B cell (primary cell): Measurements from ENCODE around the gene ASTN1. TPM values are rescaled to one million over a fixed set of nuclear protein-coding genes. Genes with fewer than 3 reads are reported as not detected.

Experiments used
- ATAC-seq: fragments of 200-7000 bp; cut with Tn5 transposase; one replicate; pipeline ENCODE4 v1.10.0; 2021; ENCODE audit warnings: low read depth, mild to moderate bottlenecking, moderate number of reproducible peaks, moderate library complexity
- CTCF ChIA-PET: fragments of 350-600 bp; sonication (Branson Sonifier 250); formaldehyde crosslinking; loops from one replicate; lab custom pipeline; 2021; ENCODE audit warnings: antibody characterized with exemption, inconsistent platforms; lab: Charles Lee
- POLR2A ChIA-PET: fragments of 350-600 bp; sonication (Branson Sonifier 250); formaldehyde crosslinking; loops from one replicate; lab custom pipeline; 2021; ENCODE audit warnings: antibody characterized with exemption; lab: Charles Lee
- DNase-seq: peaks from one replicate; pipeline ENCODE4 v3.0.0; 2013
- H2AFZ ChIP-seq: 2 replicates; pipeline ENCODE4 v1.6.1; 2012; ENCODE audit warnings: mild to moderate bottlenecking, low read depth, low read length; ENCODE audit not compliant: insufficient read depth, poor library complexity, severe bottlenecking
- H3K27ac ChIP-seq, 2 donors: 1 replicate in 1 of 2; 2 replicates in 1 of 2; pipeline ENCODE4 v1.5.1; 2012 to 2013; ENCODE audit warnings: low read length in 2 of 2, mild to moderate bottlenecking in 2 of 2, moderate library complexity in 1 of 2
- H3K27me3 ChIP-seq, 4 experiments: fragments of 200-600 bp in 1 of 4; sonication (generic) in 1 of 4; replicated peaks in 1 of 4; 1 replicate in 2 of 4; 2 replicates in 2 of 4; pipeline versions ENCODE4 v1.6.1 to v1.7.0; 2013 to 2016; ENCODE audit warnings: low read length in 3 of 4, mild to moderate bottlenecking in 2 of 4, mixed read lengths in 1 of 4, moderate library complexity in 1 of 4; ENCODE audit not compliant: insufficient read depth in 4 of 4, control insufficient read depth in 3 of 4; ENCODE audit errors: control extremely low read depth in 1 of 4
- H3K36me3 ChIP-seq, 2 experiments: replicated peaks in 1 of 2; 1 replicate in 1 of 2; 2 replicates in 1 of 2; pipeline versions ENCODE4 v1.6.1 to v1.7.1; 2013; ENCODE audit warnings: low read length in 1 of 2; ENCODE audit not compliant: insufficient read depth in 2 of 2, control insufficient read depth in 1 of 2; ENCODE audit errors: control extremely low read depth in 1 of 2, extremely low read depth in 1 of 2
- H3K4me1 ChIP-seq, 2 donors: fragments of 200-600 bp in 1 of 2; sonication (generic) in 1 of 2; 1 replicate in 1 of 2; 2 replicates in 1 of 2; pipeline versions ENCODE4 v1.5.1 to v1.6.1; 2013 to 2017; ENCODE audit warnings: low read length in 2 of 2; ENCODE audit not compliant: control insufficient read depth in 2 of 2, insufficient read depth in 2 of 2
- H3K4me2 ChIP-seq: replicated peaks from 2 replicates; pipeline ENCODE3; 2012; ENCODE audit warnings: mild to moderate bottlenecking, low read depth, low read length; ENCODE audit not compliant: poor library complexity, severe bottlenecking
- H3K4me3 ChIP-seq, 5 experiments: fragments of 200-600 bp in 1 of 5; sonication (generic) in 1 of 5; 1 replicate in 3 of 5; 2 replicates in 2 of 5; pipeline versions ENCODE4 v1.5.1 to v1.7.0; 2011 to 2016; ENCODE audit warnings: low read length in 4 of 5, mild to moderate bottlenecking in 4 of 5, low read depth in 2 of 5, control low read depth in 1 of 5, moderate library complexity in 1 of 5; ENCODE audit not compliant: insufficient read depth in 1 of 5; ENCODE audit errors: control extremely low read depth in 1 of 5, extremely low read depth in 1 of 5
- H3K79me2 ChIP-seq: fragments of 200-600 bp; sonication (generic); one replicate; pipeline ENCODE4 v1.6.0; 2016; ENCODE audit warnings: low read length; ENCODE audit not compliant: control insufficient read depth, insufficient read depth
- H3K9ac ChIP-seq: fragments of 200-600 bp; sonication (generic); 2 replicates; pipeline ENCODE4 v1.6.1; 2017; ENCODE audit warnings: mild to moderate bottlenecking, low read length, moderate library complexity
- H3K9me3 ChIP-seq, 3 donors: one replicate each; pipeline versions ENCODE4 v1.6.1 to v1.7.1; 2013; ENCODE audit warnings: low read length in 2 of 3; ENCODE audit not compliant: control insufficient read depth in 2 of 3, insufficient read depth in 1 of 3; ENCODE audit errors: control extremely low read depth in 1 of 3
- H4K20me1 ChIP-seq: 2 replicates; pipeline ENCODE4 v1.6.0; 2012; ENCODE audit warnings: mild to moderate bottlenecking, low read length; ENCODE audit not compliant: insufficient read depth, control insufficient read depth, poor library complexity, severe bottlenecking
- H3K27ac Mint-ChIP-seq: one replicate; pipeline ENCODE4 v1.8.0; 2021; ENCODE audit warnings: mixed read lengths
- H3K27me3 Mint-ChIP-seq: one replicate; pipeline ENCODE4 v1.8.0; 2021; ENCODE audit warnings: mixed read lengths
- H3K4me1 Mint-ChIP-seq: one replicate; pipeline ENCODE4 v1.8.0; 2021; ENCODE audit warnings: mixed read lengths
- H3K4me3 Mint-ChIP-seq: one replicate; pipeline ENCODE4 v1.8.0; 2021; ENCODE audit warnings: mixed read lengths
- H3K9me3 Mint-ChIP-seq: one replicate; pipeline ENCODE4 v1.8.0; 2022; ENCODE audit warnings: mixed read lengths; ENCODE audit not compliant: insufficient read depth
- CTCF ChIP-seq: fragments of 200-600 bp; IDR thresholded peaks from one replicate; pipeline ENCODE4 v1.8.0; 2022; ENCODE audit warnings: antibody characterized with exemption, mild to moderate bottlenecking
- EZH2 ChIP-seq: IDR thresholded peaks from 2 replicates; pipeline ENCODE4 v1.6.1; 2012; ENCODE audit warnings: borderline replicate concordance, low read depth, mild to moderate bottlenecking, moderate library complexity, low read length; ENCODE audit not compliant: insufficient read depth, poor library complexity, severe bottlenecking
- WGBS: methylation state at CpG from one replicate; pipeline ENCODE4 v1.1.5; 2013; ENCODE audit warnings: missing lambda C conversion rate; ENCODE audit not compliant: insufficient coverage; 5-methylcytosine and 5-hydroxymethylcytosine counted together
- intact Hi-C: fragments of 100-400 bp; cut with micrococcal nuclease; formaldehyde crosslinking; loops from one replicate; pipeline ENCODE4 v1.10.0; 2022
- polyA plus RNA-seq: library from polyadenylated mRNA; depleted of rRNA; stranded (reverse); fragments of >200 nt; gene quantifications from 2 replicates; pipeline ENCODE4 v1.2.3, GENCODE V29; 2012
- total RNA-seq, 2 donors: library from RNA; stranded (reverse); fragments of 120-200 nt in 1 of 2; gene quantifications; 1 replicate in 1 of 2; 2 replicates in 1 of 2; pipeline versions ENCODE4 v1.2.3 to v1.2.4, GENCODE V29; 2013 to 2022

Gene ASTN1
- total and polyA plus RNA-seq, 2 donors (not counting 1 experiment from before 2014, with no cell fraction given), result not detected

GRCh38 chr1:176996456-176997090 is 167.9 kb downstream of the ASTN1 start:
- H3K4me3 Mint-ChIP-seq, result no peak overlapping the region
- ChIA-PET CTCF (no interaction called here), POLR2A (no interaction called here)
- no peaks in the 10 kb centered on the region for H3K9me3 Mint-ChIP-seq
- WGBS, result 60% methylated on average over 1 of the region's 4 CpGs
- peaks cover 18% of the 10 kb centered on the region for H3K27me3 Mint-ChIP-seq
- Histone ChIP-seq H3K4me2 (no peak overlapping the region), H3K27ac (no peak overlapping the region), H3K36me3 (no peaks in the 10 kb centered on the region), H3K27me3 (peaks cover 0 to 4% (median 0%) of the 10 kb centered on the region in 4 experiments), H4K20me1 (no peaks in the 10 kb centered on the region), H3K9ac (no peak overlapping the region), H3K79me2 (no peaks in the 10 kb centered on the region), H3K4me1 (no peaks in the 10 kb centered on the region), H2AFZ (no peak overlapping the region), H3K9me3 (no peaks in the 10 kb centered on the region), H3K4me3 (no peak overlapping the region)
- no peak for ATAC-seq
- H3K27ac Mint-ChIP-seq, result no peak overlapping the region
- TF ChIP-seq EZH2 (no peak), CTCF (no peak)
- intact Hi-C loops, result no loop called here
- no peaks in the 10 kb centered on the region for H3K4me1 Mint-ChIP-seq
- no peak for DNase-seq

GRCh38 chr1:176994931-176995596 is 169.4 kb downstream of the ASTN1 start:
- ATAC-seq (no peak), DNase-seq (no peak)
- Histone ChIP-seq H3K4me1 (no peaks in the 10 kb centered on the region), H4K20me1 (no peaks in the 10 kb centered on the region), H3K27me3 (peaks cover 0 to 4% (median 0%) of the 10 kb centered on the region in 4 experiments), H3K36me3 (no peaks in the 10 kb centered on the region), H3K9ac (no peak overlapping the region), H3K79me2 (no peaks in the 10 kb centered on the region), H2AFZ (no peak overlapping the region), H3K4me2 (no peak overlapping the region), H3K9me3 (no peaks in the 10 kb centered on the region), H3K4me3 (no peak overlapping the region), H3K27ac (no peak overlapping the region)
- no peak for TF ChIP-seq EZH2
- no peak for TF ChIP-seq CTCF
- WGBS, result 100% methylated on average over 2 of the region's 3 CpGs
- Mint-ChIP-seq H3K4me1 (no peaks in the 10 kb centered on the region), H3K9me3 (no peaks in the 10 kb centered on the region), H3K27me3 (peaks cover 18% of the 10 kb centered on the region), H3K27ac (no peak overlapping the region), H3K4me3 (no peak overlapping the region)
- intact Hi-C loops, result no loop called here
- POLR2A ChIA-PET, result no interaction called here
- CTCF ChIA-PET, result no interaction called here
